ENCODE measurements around the gene SPATA7.

The SPATA7 gene, protein sequence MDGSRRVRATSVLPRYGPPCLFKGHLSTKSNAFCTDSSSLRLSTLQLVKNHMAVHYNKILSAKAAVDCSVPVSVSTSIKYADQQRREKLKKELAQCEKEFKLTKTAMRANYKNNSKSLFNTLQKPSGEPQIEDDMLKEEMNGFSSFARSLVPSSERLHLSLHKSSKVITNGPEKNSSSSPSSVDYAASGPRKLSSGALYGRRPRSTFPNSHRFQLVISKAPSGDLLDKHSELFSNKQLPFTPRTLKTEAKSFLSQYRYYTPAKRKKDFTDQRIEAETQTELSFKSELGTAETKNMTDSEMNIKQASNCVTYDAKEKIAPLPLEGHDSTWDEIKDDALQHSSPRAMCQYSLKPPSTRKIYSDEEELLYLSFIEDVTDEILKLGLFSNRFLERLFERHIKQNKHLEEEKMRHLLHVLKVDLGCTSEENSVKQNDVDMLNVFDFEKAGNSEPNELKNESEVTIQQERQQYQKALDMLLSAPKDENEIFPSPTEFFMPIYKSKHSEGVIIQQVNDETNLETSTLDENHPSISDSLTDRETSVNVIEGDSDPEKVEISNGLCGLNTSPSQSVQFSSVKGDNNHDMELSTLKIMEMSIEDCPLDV

GRCh38 chr14:88385212-88386101 is at the start of gene SPATA7:
Gene SPATA7, plus strand, starts transcription at chr14:88385657. Its CDS starts 162 bp downstream, at chr14:88385819.
- H3K4me3 ChIP-seq (replicated peaks; ENCODE audit: low read depth, low read length) = peak within 1 kb of the TSS; percentile 97
- TF ChIP-seq, protein P1, sequence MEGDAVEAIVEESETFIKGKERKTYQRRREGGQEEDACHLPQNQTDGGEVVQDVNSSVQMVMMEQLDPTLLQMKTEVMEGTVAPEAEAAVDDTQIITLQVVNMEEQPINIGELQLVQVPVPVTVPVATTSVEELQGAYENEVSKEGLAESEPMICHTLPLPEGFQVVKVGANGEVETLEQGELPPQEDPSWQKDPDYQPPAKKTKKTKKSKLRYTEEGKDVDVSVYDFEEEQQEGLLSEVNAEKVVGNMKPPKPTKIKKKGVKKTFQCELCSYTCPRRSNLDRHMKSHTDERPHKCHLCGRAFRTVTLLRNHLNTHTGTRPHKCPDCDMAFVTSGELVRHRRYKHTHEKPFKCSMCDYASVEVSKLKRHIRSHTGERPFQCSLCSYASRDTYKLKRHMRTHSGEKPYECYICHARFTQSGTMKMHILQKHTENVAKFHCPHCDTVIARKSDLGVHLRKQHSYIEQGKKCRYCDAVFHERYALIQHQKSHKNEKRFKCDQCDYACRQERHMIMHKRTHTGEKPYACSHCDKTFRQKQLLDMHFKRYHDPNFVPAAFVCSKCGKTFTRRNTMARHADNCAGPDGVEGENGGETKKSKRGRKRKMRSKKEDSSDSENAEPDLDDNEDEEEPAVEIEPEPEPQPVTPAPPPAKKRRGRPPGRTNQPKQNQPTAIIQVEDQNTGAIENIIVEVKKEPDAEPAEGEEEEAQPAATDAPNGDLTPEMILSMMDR (IDR thresholded peaks at IDR 0.05; ENCODE audit: low read length, missing control alignments) = no peak
- DNase-seq (ENCODE audit: low read depth) = peak; percentile 91

GRCh38 chr14:88340357-88340756 is 45.1 kb upstream of the SPATA7 start:
- no peak for DNase-seq (ENCODE audit: low read depth)
- TF ChIP-seq, protein P1 (IDR thresholded peaks at IDR 0.05; ENCODE audit: low read length, missing control alignments) = no peak
- H3K4me3 ChIP-seq (replicated peaks; ENCODE audit: low read depth, low read length) = no peak overlapping the region

DNA sequence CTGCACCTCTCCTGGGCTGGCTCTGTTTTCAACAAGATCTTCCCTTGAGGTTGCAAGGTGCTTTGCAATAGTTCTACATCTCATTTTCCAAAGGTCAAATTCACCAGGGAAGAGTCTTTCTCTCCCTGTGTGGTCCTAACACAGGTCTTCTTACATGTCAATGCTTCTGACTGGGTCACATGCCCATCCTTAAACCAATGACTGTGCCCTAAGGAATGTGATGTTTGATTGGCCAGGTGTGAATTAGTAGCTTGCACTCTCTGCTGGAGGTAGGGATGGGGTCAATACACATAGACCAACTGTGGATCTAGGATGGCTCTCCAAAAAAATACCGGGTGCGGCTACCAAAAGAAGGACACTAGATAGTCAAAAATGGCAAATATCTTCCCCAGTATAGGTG is 42.5 kb upstream of the SPATA7 start:
- TF ChIP-seq, protein P1 (IDR thresholded peaks at IDR 0.05; ENCODE audit: low read length, missing control alignments) = no peak

DNA sequence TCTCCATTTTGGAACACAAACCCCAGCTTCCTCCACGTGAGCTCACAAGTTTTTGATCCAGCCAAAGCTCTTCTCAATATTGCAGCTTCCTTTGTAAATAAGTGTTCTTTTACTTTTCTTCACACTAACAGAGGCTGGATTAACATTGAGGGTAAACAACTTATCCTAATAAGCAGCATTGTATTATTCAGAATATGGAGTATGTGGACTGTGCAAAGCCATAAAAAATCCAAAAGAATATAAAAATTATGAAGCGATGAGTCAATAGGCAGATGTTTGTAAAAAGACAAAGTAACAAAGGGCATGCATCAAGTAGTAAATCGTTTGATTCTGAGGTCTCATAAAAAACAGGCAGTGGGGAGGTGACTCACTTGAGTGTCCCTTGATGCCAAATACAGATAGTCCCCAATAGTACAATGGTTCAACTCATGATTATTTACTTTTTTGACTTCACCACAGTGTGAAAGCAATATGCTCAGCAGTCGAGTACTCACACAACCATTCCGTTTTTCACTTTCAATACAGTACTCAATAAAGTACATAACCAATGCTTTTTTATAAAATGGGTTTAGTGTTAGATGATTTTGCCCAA is 39.3 kb upstream of the SPATA7 start:
- DNase-seq (ENCODE audit: low read depth) = no peak
- no peak overlapping the region for H3K4me3 ChIP-seq (replicated peaks; ENCODE audit: low read depth, low read length)
- TF ChIP-seq, protein P1 (IDR thresholded peaks at IDR 0.05; ENCODE audit: low read length, missing control alignments) = no peak

More for the DNA sequence above, 42.5 kb upstream of the SPATA7 start:
- DNase-seq (ENCODE audit: low read depth) = no peak
- H3K4me3 ChIP-seq (replicated peaks; ENCODE audit: low read depth, low read length) = no peak overlapping the region

GRCh38 chr14:88348546-88348945 is 36.9 kb upstream of the SPATA7 start:
- no peak overlapping the region for H3K4me3 ChIP-seq (replicated peaks; ENCODE audit: low read depth, low read length)
- TF ChIP-seq, protein P1 (IDR thresholded peaks at IDR 0.05; ENCODE audit: low read length, missing control alignments) = no peak
- DNase-seq (ENCODE audit: low read depth) = no peak

DNA sequence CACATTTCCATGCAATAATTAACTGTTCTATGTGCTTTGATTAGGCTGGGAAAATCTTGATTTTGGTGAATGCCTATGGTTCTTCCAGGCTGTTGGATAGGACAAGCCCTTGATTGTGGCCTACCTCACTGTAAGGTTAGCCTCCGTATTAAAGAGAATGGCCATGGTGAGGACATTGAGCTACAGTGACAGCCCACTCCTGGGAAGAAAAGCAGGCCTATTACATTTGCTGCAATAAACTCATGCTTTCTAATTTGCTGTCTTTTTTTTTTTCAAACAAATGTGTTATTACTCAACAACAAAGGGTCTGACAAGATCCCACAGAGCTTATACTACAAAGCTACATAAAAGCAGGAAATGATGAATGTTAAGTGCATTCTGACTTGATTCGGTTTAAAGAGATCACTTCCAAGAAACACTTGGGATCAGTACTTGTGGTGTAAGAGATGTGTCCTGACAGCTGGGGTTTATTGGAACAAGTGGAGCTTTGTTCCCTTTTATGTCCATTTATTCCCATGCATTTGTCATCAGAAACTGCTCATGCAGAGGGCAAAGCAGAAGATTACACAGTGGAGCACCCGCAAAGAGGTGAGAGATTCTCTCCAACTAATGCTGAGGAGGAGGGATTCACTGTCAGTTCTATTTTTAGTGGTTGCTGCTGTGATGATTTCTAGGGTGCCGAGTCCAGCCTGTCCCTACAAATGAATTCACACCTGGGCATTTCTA is 33.3 kb upstream of the SPATA7 start:
- TF ChIP-seq, protein P1 (IDR thresholded peaks at IDR 0.05; ENCODE audit: low read length, missing control alignments) = no peak
- peak; percentile 76 for DNase-seq (ENCODE audit: low read depth)
- H3K4me3 ChIP-seq (replicated peaks; ENCODE audit: low read depth, low read length) = no peak overlapping the region
